ENCODE results near the gene HAUS7. TPM values are rescaled to one million over a fixed set of nuclear protein-coding genes. Genes with fewer than 3 reads are reported as not detected.

The HAUS7 gene
- total and polyA plus RNA-seq, 2 of the 8 experiments (the other 6 are each of a cell fraction or from before 2014, with no cell fraction given) = 45.4 to 54.0 TPM

DNA sequence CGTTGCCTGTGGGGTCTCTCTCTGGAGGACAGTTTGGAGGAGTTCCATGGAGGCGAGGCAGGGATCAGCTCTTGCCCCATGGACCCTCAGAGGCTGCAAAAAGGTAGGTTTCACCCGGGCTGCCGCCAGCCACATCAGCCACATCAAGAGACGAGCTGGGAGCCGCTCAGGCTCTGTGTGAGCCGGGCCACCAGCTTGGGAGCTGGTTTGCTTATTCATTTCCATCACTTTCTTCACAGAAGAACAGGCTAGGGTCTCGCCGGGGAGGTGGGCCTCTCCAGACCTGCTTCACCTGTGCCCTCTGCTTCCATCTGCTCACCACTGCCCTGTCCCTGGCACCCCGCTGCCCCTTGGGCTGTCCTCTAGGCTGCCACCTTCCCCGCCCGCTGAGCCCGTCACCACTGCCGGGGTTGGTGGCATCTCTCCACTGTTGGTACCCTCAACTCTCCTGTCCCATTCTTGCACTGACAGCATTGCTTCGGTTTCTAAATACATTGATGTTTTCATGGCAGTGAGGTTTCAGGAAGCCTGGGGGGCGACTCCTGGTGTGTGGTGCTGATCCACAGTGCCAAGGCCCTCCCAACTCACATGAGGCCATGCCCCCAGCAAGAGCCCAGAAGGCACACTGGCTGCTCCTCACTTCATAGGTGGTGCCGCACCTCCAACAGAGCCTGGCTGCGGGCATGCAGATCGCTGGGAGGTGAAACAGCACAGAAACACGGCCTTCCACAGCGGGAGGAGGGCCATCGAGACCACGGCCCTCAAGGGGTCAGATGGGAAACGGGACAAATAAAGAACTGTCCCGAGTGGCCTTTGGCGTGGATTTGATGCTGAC is 20.0 kb downstream of the HAUS7 start (continued):
- TF ChIP-seq, protein P1, sequence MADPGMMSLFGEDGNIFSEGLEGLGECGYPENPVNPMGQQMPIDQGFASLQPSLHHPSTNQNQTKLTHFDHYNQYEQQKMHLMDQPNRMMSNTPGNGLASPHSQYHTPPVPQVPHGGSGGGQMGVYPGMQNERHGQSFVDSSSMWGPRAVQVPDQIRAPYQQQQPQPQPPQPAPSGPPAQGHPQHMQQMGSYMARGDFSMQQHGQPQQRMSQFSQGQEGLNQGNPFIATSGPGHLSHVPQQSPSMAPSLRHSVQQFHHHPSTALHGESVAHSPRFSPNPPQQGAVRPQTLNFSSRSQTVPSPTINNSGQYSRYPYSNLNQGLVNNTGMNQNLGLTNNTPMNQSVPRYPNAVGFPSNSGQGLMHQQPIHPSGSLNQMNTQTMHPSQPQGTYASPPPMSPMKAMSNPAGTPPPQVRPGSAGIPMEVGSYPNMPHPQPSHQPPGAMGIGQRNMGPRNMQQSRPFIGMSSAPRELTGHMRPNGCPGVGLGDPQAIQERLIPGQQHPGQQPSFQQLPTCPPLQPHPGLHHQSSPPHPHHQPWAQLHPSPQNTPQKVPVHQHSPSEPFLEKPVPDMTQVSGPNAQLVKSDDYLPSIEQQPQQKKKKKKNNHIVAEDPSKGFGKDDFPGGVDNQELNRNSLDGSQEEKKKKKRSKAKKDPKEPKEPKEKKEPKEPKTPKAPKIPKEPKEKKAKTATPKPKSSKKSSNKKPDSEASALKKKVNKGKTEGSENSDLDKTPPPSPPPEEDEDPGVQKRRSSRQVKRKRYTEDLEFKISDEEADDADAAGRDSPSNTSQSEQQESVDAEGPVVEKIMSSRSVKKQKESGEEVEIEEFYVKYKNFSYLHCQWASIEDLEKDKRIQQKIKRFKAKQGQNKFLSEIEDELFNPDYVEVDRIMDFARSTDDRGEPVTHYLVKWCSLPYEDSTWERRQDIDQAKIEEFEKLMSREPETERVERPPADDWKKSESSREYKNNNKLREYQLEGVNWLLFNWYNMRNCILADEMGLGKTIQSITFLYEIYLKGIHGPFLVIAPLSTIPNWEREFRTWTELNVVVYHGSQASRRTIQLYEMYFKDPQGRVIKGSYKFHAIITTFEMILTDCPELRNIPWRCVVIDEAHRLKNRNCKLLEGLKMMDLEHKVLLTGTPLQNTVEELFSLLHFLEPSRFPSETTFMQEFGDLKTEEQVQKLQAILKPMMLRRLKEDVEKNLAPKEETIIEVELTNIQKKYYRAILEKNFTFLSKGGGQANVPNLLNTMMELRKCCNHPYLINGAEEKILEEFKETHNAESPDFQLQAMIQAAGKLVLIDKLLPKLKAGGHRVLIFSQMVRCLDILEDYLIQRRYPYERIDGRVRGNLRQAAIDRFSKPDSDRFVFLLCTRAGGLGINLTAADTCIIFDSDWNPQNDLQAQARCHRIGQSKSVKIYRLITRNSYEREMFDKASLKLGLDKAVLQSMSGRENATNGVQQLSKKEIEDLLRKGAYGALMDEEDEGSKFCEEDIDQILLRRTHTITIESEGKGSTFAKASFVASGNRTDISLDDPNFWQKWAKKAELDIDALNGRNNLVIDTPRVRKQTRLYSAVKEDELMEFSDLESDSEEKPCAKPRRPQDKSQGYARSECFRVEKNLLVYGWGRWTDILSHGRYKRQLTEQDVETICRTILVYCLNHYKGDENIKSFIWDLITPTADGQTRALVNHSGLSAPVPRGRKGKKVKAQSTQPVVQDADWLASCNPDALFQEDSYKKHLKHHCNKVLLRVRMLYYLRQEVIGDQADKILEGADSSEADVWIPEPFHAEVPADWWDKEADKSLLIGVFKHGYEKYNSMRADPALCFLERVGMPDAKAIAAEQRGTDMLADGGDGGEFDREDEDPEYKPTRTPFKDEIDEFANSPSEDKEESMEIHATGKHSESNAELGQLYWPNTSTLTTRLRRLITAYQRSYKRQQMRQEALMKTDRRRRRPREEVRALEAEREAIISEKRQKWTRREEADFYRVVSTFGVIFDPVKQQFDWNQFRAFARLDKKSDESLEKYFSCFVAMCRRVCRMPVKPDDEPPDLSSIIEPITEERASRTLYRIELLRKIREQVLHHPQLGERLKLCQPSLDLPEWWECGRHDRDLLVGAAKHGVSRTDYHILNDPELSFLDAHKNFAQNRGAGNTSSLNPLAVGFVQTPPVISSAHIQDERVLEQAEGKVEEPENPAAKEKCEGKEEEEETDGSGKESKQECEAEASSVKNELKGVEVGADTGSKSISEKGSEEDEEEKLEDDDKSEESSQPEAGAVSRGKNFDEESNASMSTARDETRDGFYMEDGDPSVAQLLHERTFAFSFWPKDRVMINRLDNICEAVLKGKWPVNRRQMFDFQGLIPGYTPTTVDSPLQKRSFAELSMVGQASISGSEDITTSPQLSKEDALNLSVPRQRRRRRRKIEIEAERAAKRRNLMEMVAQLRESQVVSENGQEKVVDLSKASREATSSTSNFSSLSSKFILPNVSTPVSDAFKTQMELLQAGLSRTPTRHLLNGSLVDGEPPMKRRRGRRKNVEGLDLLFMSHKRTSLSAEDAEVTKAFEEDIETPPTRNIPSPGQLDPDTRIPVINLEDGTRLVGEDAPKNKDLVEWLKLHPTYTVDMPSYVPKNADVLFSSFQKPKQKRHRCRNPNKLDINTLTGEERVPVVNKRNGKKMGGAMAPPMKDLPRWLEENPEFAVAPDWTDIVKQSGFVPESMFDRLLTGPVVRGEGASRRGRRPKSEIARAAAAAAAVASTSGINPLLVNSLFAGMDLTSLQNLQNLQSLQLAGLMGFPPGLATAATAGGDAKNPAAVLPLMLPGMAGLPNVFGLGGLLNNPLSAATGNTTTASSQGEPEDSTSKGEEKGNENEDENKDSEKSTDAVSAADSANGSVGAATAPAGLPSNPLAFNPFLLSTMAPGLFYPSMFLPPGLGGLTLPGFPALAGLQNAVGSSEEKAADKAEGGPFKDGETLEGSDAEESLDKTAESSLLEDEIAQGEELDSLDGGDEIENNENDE (IDR thresholded peaks at IDR 0.05; ENCODE audit: insufficient replicate concordance, low read length) = no peak
